GM18499 (cell line): Measurements from ENCODE around the gene TECR.
A peak's percentile ranks its signal among the peaks of the same experiment; 100 is the strongest.
"Not testable (repeated sequence)": the region's sequence is repeated elsewhere in the genome, so short reads cannot be mapped to it uniquely, and the experiment has no call there.

Experiments
- ATAC-seq: cut with Tn5 transposase; IDR thresholded peaks from one replicate; pipeline ENCODE4 v1.9.1; 2021; ENCODE audit warnings: moderate number of reproducible peaks; ENCODE audit not compliant: insufficient read depth, unreplicated experiment

TECR gene

GRCh38 chr19:14529254-14530004 lies at the start of gene TECR:
Gene TECR, plus strand, starts transcription at chr19:14529594. Its CDS starts 103 bp downstream, at chr19:14529697.
- ATAC-seq = peak; percentile 91

GRCh38 chr19:14479975-14480699 lies 49.3 kb upstream of the TECR start:
- ATAC-seq = no peak

- ATAC-seq = no peak
These were observed 48.7 kb upstream of the TECR start for GRCh38 chr19:14480700-14481079.

GRCh38 chr19:14482172-14482941 lies 47.0 kb upstream of the TECR start:
- no peak for ATAC-seq

- no peak for ATAC-seq
These were observed 41.8 kb upstream of the TECR start for GRCh38 chr19:14487370-14488125.

GRCh38 chr19:14492756-14493337 lies 36.5 kb upstream of the TECR start:
- ATAC-seq = no peak

- ATAC-seq = no peak
These were observed 35.0 kb upstream of the TECR start for GRCh38 chr19:14494411-14494810.

GRCh38 chr19:14494910-14495671 lies 34.3 kb upstream of the TECR start:
- ATAC-seq = no peak

- ATAC-seq = no peak
These were observed 33.7 kb upstream of the TECR start for GRCh38 chr19:14495672-14496028.

- ATAC-seq = no peak
These were observed 33.2 kb upstream of the TECR start, which contains the start of gene GIPC1 for GRCh38 chr19:14496029-14496833. Gene GIPC1, minus strand, starts transcription at chr19:14496127. Its CDS starts 13,151 bp downstream, at chr19:14482976.

- no peak for ATAC-seq
These were observed 32.6 kb upstream of the TECR start for GRCh38 chr19:14496834-14497227.

- no peak for ATAC-seq
These were observed 32.0 kb upstream of the TECR start for GRCh38 chr19:14497228-14497921.

GRCh38 chr19:14502334-14503092 lies 26.9 kb upstream of the TECR start:
- no peak for ATAC-seq

- no peak for ATAC-seq
These were observed 26.1 kb upstream of the TECR start for GRCh38 chr19:14503285-14503684.

GRCh38 chr19:14504575-14504974 lies 24.8 kb upstream of the TECR start:
- ATAC-seq = not testable (repeated sequence)

GRCh38 chr19:14505488-14506239 lies 23.7 kb upstream of the TECR start:
- ATAC-seq = no peak
